ENCODE data around the gene ORAI3.

DNA sequence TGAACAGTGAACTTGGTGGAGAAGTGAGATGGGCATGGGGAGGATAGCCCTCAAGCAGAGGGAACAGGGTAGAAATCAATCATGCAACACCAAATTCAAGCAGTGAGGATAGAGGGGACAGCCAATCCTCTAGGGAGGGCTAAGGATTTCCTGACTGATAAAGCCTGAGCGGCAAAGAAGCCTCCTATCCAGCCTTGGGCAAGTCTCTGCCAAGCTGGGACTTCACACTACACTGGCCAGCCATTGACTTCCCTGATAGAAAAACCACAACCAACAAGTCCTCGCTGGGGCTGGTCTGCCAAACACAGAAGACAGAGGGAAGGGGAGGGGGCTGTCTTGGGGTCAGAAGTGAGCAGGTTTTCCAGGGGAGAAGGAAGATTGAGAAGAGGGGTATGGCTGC, 28.0 kb upstream of the ORAI3 start:
- TF ChIP-seq, protein P1, sequence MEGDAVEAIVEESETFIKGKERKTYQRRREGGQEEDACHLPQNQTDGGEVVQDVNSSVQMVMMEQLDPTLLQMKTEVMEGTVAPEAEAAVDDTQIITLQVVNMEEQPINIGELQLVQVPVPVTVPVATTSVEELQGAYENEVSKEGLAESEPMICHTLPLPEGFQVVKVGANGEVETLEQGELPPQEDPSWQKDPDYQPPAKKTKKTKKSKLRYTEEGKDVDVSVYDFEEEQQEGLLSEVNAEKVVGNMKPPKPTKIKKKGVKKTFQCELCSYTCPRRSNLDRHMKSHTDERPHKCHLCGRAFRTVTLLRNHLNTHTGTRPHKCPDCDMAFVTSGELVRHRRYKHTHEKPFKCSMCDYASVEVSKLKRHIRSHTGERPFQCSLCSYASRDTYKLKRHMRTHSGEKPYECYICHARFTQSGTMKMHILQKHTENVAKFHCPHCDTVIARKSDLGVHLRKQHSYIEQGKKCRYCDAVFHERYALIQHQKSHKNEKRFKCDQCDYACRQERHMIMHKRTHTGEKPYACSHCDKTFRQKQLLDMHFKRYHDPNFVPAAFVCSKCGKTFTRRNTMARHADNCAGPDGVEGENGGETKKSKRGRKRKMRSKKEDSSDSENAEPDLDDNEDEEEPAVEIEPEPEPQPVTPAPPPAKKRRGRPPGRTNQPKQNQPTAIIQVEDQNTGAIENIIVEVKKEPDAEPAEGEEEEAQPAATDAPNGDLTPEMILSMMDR (IDR thresholded peaks at IDR 0.05): no peak
- TF ChIP-seq POLR2A (IDR thresholded peaks at IDR 0.05) (no peak), POLR2AphosphoS5 (IDR thresholded peaks at IDR 0.05) (no peak)

All from breast epithelium (tissue), 3 donors.